H1 (cell line): ENCODE measurements around the gene TNRC6A. TPM values are rescaled to one million over a fixed set of nuclear protein-coding genes. Genes with fewer than 3 reads are reported as not detected.

Experiments
- CTCF ChIA-PET: fragments of 300-600 bp; sonication (Branson Sonifier 250); formaldehyde crosslinking; loops from one replicate; lab custom pipeline; 2021; ENCODE audit not compliant: partially characterized antibody; lab: Charles Lee
- POLR2A ChIA-PET: fragments of 300-600 bp; sonication (Branson Sonifier 250); formaldehyde crosslinking; loops from one replicate; lab custom pipeline; 2021; ENCODE audit warnings: inconsistent platforms; ENCODE audit not compliant: partially characterized antibody; lab: Charles Lee
- DNase-seq, 2 experiments: peaks; one replicate each; pipeline versions ENCODE4 v3.0.0 to v3.0.0-alpha.2; 2010 to 2022; ENCODE audit warnings: low spot score in 2 of 2, low read depth in 1 of 2, mixed read lengths in 1 of 2
- FAIRE-seq: peaks from 2 replicates; lab custom pipeline; 2011; peaks lifted over from hg19 to GRCh38; lab: Jason Lieb, UNC
- H2AFZ ChIP-seq: 2 replicates; pipeline ENCODE4 v1.8.1; 2012; ENCODE audit warnings: low read length, inconsistent platforms
- H2AK5ac ChIP-seq: 2 replicates; pipeline ENCODE4 v1.6.1; 2013; ENCODE audit warnings: low read depth, low read length
- H2BK120ac ChIP-seq: replicated peaks from 2 replicates; pipeline ENCODE3; 2013; ENCODE audit warnings: low read depth, low read length, inconsistent platforms
- H2BK12ac ChIP-seq: 2 replicates; pipeline ENCODE4 v1.6.1; 2013; ENCODE audit warnings: low read depth, low read length
- H2BK15ac ChIP-seq: 2 replicates; pipeline ENCODE4 v1.6.1; 2013; ENCODE audit warnings: low read length
- H2BK20ac ChIP-seq: 2 replicates; pipeline ENCODE4 v1.6.1; 2013; ENCODE audit warnings: low read length
- H2BK5ac ChIP-seq: 2 replicates; pipeline ENCODE4 v1.6.1; 2013; ENCODE audit warnings: low read depth, low read length
- H3K14ac ChIP-seq: 2 replicates; pipeline ENCODE4 v1.6.1; 2013; ENCODE audit warnings: inconsistent platforms; ENCODE audit not compliant: insufficient read length
- H3K18ac ChIP-seq: 2 replicates; pipeline ENCODE4 v1.6.1; 2013; ENCODE audit warnings: low read length; ENCODE audit errors: extremely low read depth
- H3K23ac ChIP-seq: 2 replicates; pipeline ENCODE4 v1.6.1; 2013; ENCODE audit warnings: inconsistent platforms; ENCODE audit not compliant: insufficient read length
- H3K23me2 ChIP-seq: 2 replicates; pipeline ENCODE4 v1.6.1; 2013; ENCODE audit warnings: low read depth, low read length
- H3K27ac ChIP-seq: 2 replicates; pipeline ENCODE4 v1.6.1; 2011; ENCODE audit warnings: low read depth, low read length, inconsistent platforms
- H3K27me3 ChIP-seq, 4 experiments: replicated peaks in 1 of 4; 1 replicate in 1 of 4; 2 replicates in 3 of 4; pipeline versions ENCODE4 v1.6.1 to v1.8.1; 2011 to 2013; ENCODE audit warnings: low read length in 3 of 4, mild to moderate bottlenecking in 3 of 4, inconsistent platforms in 2 of 4, mixed read lengths in 2 of 4, moderate library complexity in 1 of 4; ENCODE audit not compliant: control insufficient read depth in 3 of 4, insufficient read depth in 3 of 4; ENCODE audit errors: extremely low read depth in 1 of 4
- H3K36me3 ChIP-seq, 4 experiments: 2 replicates each; pipeline versions ENCODE4 v1.6.1 to v1.8.1; 2011 to 2013; ENCODE audit warnings: mild to moderate bottlenecking in 4 of 4, low read length in 3 of 4, moderate library complexity in 2 of 4, control low read depth in 1 of 4, inconsistent platforms in 1 of 4; ENCODE audit not compliant: insufficient read depth in 4 of 4, control insufficient read depth in 2 of 4
- H3K4ac ChIP-seq: replicated peaks from 2 replicates; pipeline ENCODE3; 2013; ENCODE audit warnings: low read length, low read depth, mixed read lengths, inconsistent platforms; ENCODE audit not compliant: insufficient read length
- H3K4me1 ChIP-seq, 4 experiments: replicated peaks in 1 of 4; 1 replicate in 1 of 4; 2 replicates in 3 of 4; pipeline versions ENCODE4 v1.6.1 to v1.8.1; 2011 to 2013; ENCODE audit warnings: low read length in 3 of 4, inconsistent platforms in 2 of 4, mixed read lengths in 1 of 4; ENCODE audit not compliant: insufficient read depth in 4 of 4, control insufficient read depth in 3 of 4
- H3K4me2 ChIP-seq, 2 experiments: 2 replicates each; pipeline versions ENCODE4 v1.6.1 to v1.8.1; 2011 to 2013; ENCODE audit warnings: low read depth in 2 of 2, low read length in 2 of 2, control low read depth in 1 of 2, inconsistent platforms in 1 of 2, mild to moderate bottlenecking in 1 of 2; ENCODE audit not compliant: insufficient read depth in 1 of 2
- H3K4me3 ChIP-seq, 4 experiments: fragments of 200-600, 300-600 bp in 1 of 4; sonication (generic), shearing (Covaris generic), sonication (Bioruptor Twin) in 1 of 4; 2 replicates each; pipeline versions ENCODE4 v1.5.1 to v1.8.1; 2011 to 2016; ENCODE audit warnings: low read length in 4 of 4, low read depth in 3 of 4, control low read depth in 2 of 4, inconsistent platforms in 2 of 4, mild to moderate bottlenecking in 2 of 4, mixed read lengths in 1 of 4, moderate library complexity in 1 of 4; ENCODE audit not compliant: insufficient read depth in 2 of 4; ENCODE audit errors: extremely low read depth in 1 of 4
- H3K56ac ChIP-seq: replicated peaks from 2 replicates; pipeline ENCODE3; 2013; ENCODE audit warnings: low read depth, mild to moderate bottlenecking, mixed read lengths, low read length, inconsistent platforms; ENCODE audit not compliant: insufficient read length
- H3K79me1 ChIP-seq: 2 replicates; pipeline ENCODE4 v1.6.1; 2013; ENCODE audit warnings: low read depth, low read length, control low read depth
- H3K79me2 ChIP-seq, 2 experiments: 2 replicates each; pipeline versions ENCODE4 v1.6.1 to v1.8.1; 2012 to 2013; ENCODE audit warnings: low read length in 2 of 2, mild to moderate bottlenecking in 2 of 2, inconsistent platforms in 1 of 2; ENCODE audit not compliant: insufficient read depth in 2 of 2, control insufficient read depth in 1 of 2
- H3K9ac ChIP-seq, 4 experiments: replicated peaks in 1 of 4; 1 replicate in 1 of 4; 2 replicates in 3 of 4; pipeline versions ENCODE4 v1.6.1 to v1.8.1; 2011 to 2013; ENCODE audit warnings: low read depth in 3 of 4, low read length in 3 of 4, control low read depth in 2 of 4, mild to moderate bottlenecking in 2 of 4, moderate library complexity in 2 of 4, inconsistent platforms in 1 of 4; ENCODE audit errors: extremely low read depth in 1 of 4
- H3K9me3 ChIP-seq, 2 experiments: 2 replicates each; pipeline versions ENCODE4 v1.6.1 to v1.8.1; 2012 to 2013; ENCODE audit warnings: mild to moderate bottlenecking in 2 of 2, moderate library complexity in 2 of 2, control low read depth in 1 of 2, inconsistent platforms in 1 of 2, low read depth in 1 of 2, low read length in 1 of 2, mixed read lengths in 1 of 2; ENCODE audit not compliant: insufficient read depth in 2 of 2
- H4K20me1 ChIP-seq, 2 experiments: replicated peaks in 1 of 2; 2 replicates each; pipeline versions ENCODE3 to v1.8.1; 2011 to 2013; ENCODE audit warnings: inconsistent platforms in 2 of 2, low read length in 2 of 2, mild to moderate bottlenecking in 1 of 2; ENCODE audit not compliant: insufficient read depth in 2 of 2, control insufficient read depth in 1 of 2
- H4K5ac ChIP-seq: 2 replicates; pipeline ENCODE4 v1.6.1; 2013; ENCODE audit warnings: low read length, low read depth, mixed read lengths, inconsistent platforms; ENCODE audit not compliant: insufficient read length
- H4K8ac ChIP-seq: 2 replicates; pipeline ENCODE4 v1.8.0; 2013; ENCODE audit warnings: mild to moderate bottlenecking, moderate library complexity, low read length, inconsistent platforms; ENCODE audit not compliant: insufficient read depth; ENCODE audit errors: extremely low read depth
- H4K91ac ChIP-seq: replicated peaks from 2 replicates; pipeline ENCODE3; 2013; ENCODE audit warnings: low read length, mixed read lengths, inconsistent platforms; ENCODE audit not compliant: insufficient read length
- ATF2 ChIP-seq: IDR thresholded peaks from 2 replicates; pipeline ENCODE4 v1.6.1; 2012; ENCODE audit warnings: low read length, inconsistent platforms
- BACH1 ChIP-seq: IDR thresholded peaks from 2 replicates; pipeline ENCODE4 v1.6.1; 2012; ENCODE audit warnings: low read length, improper control_type of control experiment
- BRCA1 ChIP-seq: IDR thresholded peaks from 2 replicates; pipeline ENCODE4 v1.6.1; 2012; ENCODE audit warnings: low read depth, low read length, improper control_type of control experiment
- CBX8 ChIP-seq: fragments of 300-800, 300-1000 bp; sonication (generic); IDR thresholded peaks from 2 replicates; pipeline ENCODE4 v1.7.1; 2016; ENCODE audit warnings: low read depth, low read length, borderline replicate concordance
- RNF2 ChIP-seq: fragments of 200-900, 300-1000 bp; sonication (generic); IDR thresholded peaks from 2 replicates; pipeline ENCODE4 v1.7.1; 2016; ENCODE audit warnings: borderline replicate concordance, low read depth, mild to moderate bottlenecking, antibody characterized with exemption, low read length; ENCODE audit not compliant: poor library complexity, severe bottlenecking; ENCODE audit errors: missing control alignments
- SAP30 ChIP-seq: fragments of 300-600 bp; sonication (generic); IDR thresholded peaks from 2 replicates; pipeline ENCODE4 v1.7.1; 2012; ENCODE audit warnings: low read length, moderate library complexity, mild to moderate bottlenecking, inconsistent platforms; ENCODE audit not compliant: insufficient read depth, insufficient replicate concordance
- SRF ChIP-seq: IDR thresholded peaks from 2 replicates; pipeline ENCODE4 v1.6.1; 2011; ENCODE audit warnings: mild to moderate bottlenecking, low read depth, low read length, moderate library complexity
- TBP ChIP-seq: IDR thresholded peaks from 2 replicates; pipeline ENCODE4 v1.6.1; 2011; ENCODE audit warnings: low read depth, low read length, improper control_type of control experiment
- WGBS, 2 experiments: shearing (Covaris generic) in 1 of 2; methylation state at CpG; one replicate each; pipeline versions ENCODE4 v1.1.6 to v1.1.7; 2013 to 2015; ENCODE audit warnings: low lambda C conversion rate in 2 of 2, mixed read lengths in 2 of 2, inconsistent platforms in 1 of 2, low coverage in 1 of 2, missing lambda C conversion rate in 1 of 2; ENCODE audit not compliant: insufficient replicate concordance in 2 of 2, insufficient coverage in 1 of 2, insufficient read length in 1 of 2; ENCODE audit errors: extremely low coverage in 1 of 2, missing lambda C conversion rate in 1 of 2; 5-methylcytosine and 5-hydroxymethylcytosine counted together
- polyA plus RNA-seq, 7 experiments: library from polyadenylated mRNA; depleted of rRNA in 3 of 7; stranded (reverse) in 5 of 7; unstranded in 2 of 7; fragments of >200 nt in 5 of 7; fragments of 200-250 nt in 2 of 7; gene quantifications; 1 replicate in 5 of 7; 2 replicates in 1 of 7; 4 replicates in 1 of 7; pipeline versions ENCODE4 v1.2.1 to v1.2.3, GENCODE V29; 2011 to 2013; ENCODE audit warnings: missing spikeins in 2 of 7, mixed read lengths in 2 of 7
- total RNA-seq: library from RNA; stranded (reverse); fragmentation: NEBNext Ultra II Directional; extraction: Animal tissue kit (Norgen Biotek cat#: 25700); gene quantifications from 2 replicates; pipeline ENCODE4 v1.2.1, GENCODE V29; 2021

Gene TNRC6A
- total and polyA plus RNA-seq, 2 of the 8 experiments (the other 6 are each of a cell fraction or from before 2014, with no cell fraction given), result 67.6 to 103 TPM

DNA sequence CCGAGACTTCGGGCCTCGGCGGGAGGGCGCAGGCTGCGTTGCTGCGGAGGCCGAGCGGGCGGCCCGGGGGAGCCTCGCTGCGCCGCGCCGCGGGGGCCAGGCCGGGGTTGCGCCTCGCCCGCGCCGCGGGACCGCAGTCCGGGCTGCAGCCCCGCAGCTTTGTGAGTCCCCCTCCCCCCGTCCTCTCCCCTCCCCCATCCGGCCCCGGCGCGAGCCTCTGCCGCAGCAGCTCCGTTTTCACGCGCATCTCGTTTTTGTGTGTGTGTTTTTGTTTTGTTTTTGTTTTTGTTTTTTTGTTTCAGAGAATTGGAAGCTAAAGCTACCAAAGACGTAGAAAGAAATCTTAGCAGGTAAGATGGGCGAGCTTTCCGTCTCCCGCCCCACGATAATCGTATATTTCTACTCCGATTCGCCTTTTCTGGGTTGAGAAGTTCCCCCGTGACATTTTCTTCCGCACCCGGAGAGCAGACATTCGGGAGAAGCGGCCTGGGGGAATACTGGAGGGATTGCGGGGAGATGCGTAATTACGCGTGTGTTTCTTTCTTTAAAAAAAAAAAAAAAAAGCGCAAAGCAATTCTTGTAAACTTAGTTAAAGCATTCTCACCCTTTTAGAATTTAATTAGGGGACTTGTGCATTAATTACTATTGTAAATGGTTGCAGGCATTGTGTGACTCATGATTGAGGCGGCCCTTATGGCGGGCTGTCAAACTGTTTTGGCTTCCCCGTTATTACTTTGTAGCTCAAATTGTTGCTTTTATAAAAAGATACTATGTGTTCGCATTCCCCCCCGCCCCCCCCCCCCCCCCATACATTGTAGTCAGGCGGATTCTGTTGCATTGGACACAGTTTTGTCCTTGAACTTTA lies 732 bp downstream of the TNRC6A start:
- Histone ChIP-seq H2AK5ac (no peak overlapping the region), H3K36me3 (peaks cover 0 to 32% (median 5%) of the 10 kb centered on the region in 4 experiments; a peak in 4 of 8 replicates), H2BK20ac (no peak overlapping the region), H3K27ac (peak overlapping the region; percentile 86), H3K4me3 (peak overlapping the region; percentile 91 to 100 (median 99)), H3K9ac (peak overlapping the region; percentile 77 to 98 (median 91)), H3K56ac (peak overlapping the region; percentile 75), H3K23me2 (no peaks in the 10 kb centered on the region), H3K4me1 (peaks cover 0 to 18% (median 14%) of the 10 kb centered on the region in 4 experiments; a peak in 5 of 7 replicates), H3K79me2 (peaks cover 32 to 57% of the 10 kb centered on the region in 2 experiments), H3K23ac (no peak overlapping the region), H2AFZ (no peak overlapping the region), H3K4me2 (peak overlapping the region; percentile 63 to 87), H2BK120ac (peak overlapping the region; percentile 55), H4K20me1 (peaks cover 1 to 10% of the 10 kb centered on the region in 2 experiments), H3K9me3 (no peaks in the 10 kb centered on the region), H3K27me3 (no peaks in the 10 kb centered on the region), H3K18ac (peak overlapping the region; percentile 85; the same call in 1 of the 2 replicates), H2BK5ac (peak overlapping the region; percentile 92), H3K4ac (no peak overlapping the region), H4K5ac (peak overlapping the region; percentile 99), H2BK15ac (no peak overlapping the region), H3K14ac (no peak overlapping the region), H4K91ac (peak overlapping the region; percentile 62), H4K8ac (peak overlapping the region; percentile 97; the same call in 1 of the 2 replicates), H2BK12ac (no peak overlapping the region), H3K79me1 (no peaks in the 10 kb centered on the region)
- TF ChIP-seq CBX8 (no peak), SAP30 (peak; percentile 44), TBP (0 out of 2 replicates have a peak, but pooled peaks have one; percentile 0), SRF (no peak), RNF2 (no peak), ATF2 (no peak), BACH1 (0 out of 2 replicates have a peak, but pooled peaks have one; percentile 16), BRCA1 (no peak)
- ChIA-PET CTCF (interaction anchor here (0.6 to 1.1 kb wide), 2 partner anchors 10 to 212 kb away, joined by 3 read pairs; no protein-coding TSS in a partner anchor), POLR2A (interaction anchor here (0.7 to 6.7 kb wide), 14 partner anchors 10 to 191 kb away, joined by 3 to 71 read pairs (median 4); partner anchors contain the start of gene RBBP6)
- DNase-seq (no peak), FAIRE-seq (no peak)
- 3% methylated on average over 31 of the region's 61 CpGs; no CpG with 5 or more reads in 1 of the 2 experiments for whole genome bisulfite sequencing, 2 experiments
